Endometrial microvascular endothelial cells (primary cell): ENCODE results near the gene SYT8. TPM values are rescaled to one million over a fixed set of nuclear protein-coding genes. Genes with fewer than 3 reads are reported as not detected.

Experiments used
- in situ Hi-C: cut with HindIII; loops from 2 replicates; pipeline ENCODE4 v1.10.0; 2017; ENCODE audit warnings: low sequenced_read_pairs, low pct_unique_long_range_greater_than_20kb; ENCODE audit errors: inconsistent ontology term
- total RNA-seq: library from RNA; depleted of rRNA; stranded (reverse); fragments of >200 nt; gene quantifications from one replicate; pipeline ENCODE4 v1.2.3, GENCODE V29; 2015; ENCODE audit errors: inconsistent ontology term

SYT8 gene
- total RNA-seq, 1 donor from 2014 or later: not detected

- in situ Hi-C loops: no loop called here
Observed at GRCh38 chr11:1853376-1854131, 18.8 kb downstream of the SYT8 start.

- in situ Hi-C loops: no loop called here
Observed at GRCh38 chr11:1854132-1854948, 19.6 kb downstream of the SYT8 start.

- in situ Hi-C loops: no loop called here
Observed at GRCh38 chr11:1854949-1855885, 20.4 kb downstream of the SYT8 start.

DNA sequence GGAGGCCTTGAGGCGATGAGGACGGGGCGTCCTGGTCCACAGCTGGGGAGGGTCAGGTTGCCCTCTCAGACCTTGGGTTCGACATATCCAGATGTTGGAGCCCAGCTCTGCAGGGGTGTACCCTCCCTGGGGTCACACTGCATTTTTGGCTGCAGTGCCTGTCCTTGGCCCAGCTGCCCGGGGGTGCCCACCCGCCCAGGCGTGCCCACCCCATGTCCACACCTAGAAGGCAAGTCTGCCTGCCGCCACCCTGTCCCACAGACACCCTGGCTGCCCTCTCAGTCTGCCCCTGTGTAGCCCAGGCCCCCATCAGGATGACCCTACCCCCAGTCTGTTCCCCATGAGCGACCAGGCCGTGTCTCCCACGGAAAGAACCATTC is 21.1 kb downstream of the SYT8 start:
- in situ Hi-C loops: no loop called here

DNA sequence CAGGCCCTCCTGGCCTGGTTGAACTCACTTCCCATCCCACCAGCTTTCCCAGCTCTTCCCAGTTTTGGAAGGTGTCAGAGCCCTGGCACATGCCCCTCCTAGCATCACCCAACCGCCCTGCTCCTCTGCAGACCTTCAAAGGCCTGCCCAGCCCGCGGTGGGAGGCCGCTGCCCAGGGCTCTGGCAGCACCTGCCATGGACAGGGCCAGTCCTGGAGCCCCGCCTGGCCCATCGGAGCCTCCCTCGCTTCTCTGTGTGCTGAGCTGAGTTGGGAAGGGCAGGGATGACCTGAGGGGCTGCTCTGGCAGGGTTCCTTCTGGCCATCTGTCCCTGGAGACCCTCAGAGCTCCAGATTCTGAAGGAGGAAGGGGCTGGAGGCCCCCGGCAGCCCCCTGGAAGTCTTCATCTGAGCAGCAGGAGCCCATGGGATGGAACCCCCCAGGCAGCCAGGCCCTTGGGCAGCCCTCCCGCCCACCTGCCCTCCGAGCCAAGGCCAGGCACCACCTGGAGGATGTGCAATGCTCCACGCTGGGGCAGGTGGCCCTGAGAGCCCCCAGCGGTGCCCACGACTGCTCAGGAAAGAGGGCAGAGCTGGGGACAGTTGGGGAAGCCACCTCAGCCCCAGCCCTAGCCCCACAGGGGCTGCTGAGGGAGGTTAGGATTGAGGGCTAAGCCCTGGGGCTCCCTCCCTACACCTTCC is 21.7 kb downstream of the SYT8 start:
- in situ Hi-C loops: no loop called here

- in situ Hi-C loops: no loop called here
Observed at GRCh38 chr11:1857064-1857463, 22.3 kb downstream of the SYT8 start.

- in situ Hi-C loops: no loop called here
Observed at GRCh38 chr11:1858154-1858553, 23.4 kb downstream of the SYT8 start.

- in situ Hi-C loops: no loop called here
Observed at GRCh38 chr11:1858576-1858975, 23.8 kb downstream of the SYT8 start.

DNA sequence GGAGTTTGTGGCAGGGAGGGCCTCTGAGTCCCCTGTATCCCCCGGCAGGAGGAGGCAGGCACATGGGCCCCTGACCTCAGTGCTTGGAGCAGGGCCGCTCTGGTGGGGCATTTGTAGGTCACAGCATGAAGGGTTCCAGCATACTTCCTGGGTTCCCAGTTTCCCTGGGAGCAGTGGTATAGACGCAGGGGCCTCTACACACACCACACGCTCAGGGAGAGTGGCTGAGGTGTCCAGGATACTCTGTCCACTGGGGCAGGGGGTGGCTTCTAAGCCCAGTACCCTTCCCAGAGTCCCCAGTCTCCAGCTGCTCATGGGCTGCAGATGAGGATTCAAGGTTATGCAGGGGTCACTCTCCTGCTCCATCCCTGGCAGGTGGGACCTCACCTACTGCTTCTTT is 24.2 kb downstream of the SYT8 start:
- in situ Hi-C loops: no loop called here

DNA sequence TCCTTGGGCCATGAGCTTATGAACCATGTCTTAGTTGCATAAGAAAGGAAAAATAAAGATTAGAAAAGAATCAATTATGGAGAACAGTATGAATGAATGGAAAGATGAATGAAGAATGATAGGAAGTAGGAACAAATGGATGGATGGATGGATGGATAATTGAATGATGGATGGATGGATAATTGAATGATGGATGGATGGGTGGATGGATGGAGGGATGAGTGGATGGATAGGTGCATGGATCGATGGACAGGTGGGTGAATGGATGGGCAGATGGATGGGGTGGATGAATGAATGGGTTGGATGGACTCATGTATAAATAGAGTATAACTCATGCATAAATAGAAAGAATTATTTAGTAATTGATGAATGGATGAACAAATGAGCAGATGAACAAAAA is 25.3 kb downstream of the SYT8 start:
- in situ Hi-C loops: no loop called here

DNA sequence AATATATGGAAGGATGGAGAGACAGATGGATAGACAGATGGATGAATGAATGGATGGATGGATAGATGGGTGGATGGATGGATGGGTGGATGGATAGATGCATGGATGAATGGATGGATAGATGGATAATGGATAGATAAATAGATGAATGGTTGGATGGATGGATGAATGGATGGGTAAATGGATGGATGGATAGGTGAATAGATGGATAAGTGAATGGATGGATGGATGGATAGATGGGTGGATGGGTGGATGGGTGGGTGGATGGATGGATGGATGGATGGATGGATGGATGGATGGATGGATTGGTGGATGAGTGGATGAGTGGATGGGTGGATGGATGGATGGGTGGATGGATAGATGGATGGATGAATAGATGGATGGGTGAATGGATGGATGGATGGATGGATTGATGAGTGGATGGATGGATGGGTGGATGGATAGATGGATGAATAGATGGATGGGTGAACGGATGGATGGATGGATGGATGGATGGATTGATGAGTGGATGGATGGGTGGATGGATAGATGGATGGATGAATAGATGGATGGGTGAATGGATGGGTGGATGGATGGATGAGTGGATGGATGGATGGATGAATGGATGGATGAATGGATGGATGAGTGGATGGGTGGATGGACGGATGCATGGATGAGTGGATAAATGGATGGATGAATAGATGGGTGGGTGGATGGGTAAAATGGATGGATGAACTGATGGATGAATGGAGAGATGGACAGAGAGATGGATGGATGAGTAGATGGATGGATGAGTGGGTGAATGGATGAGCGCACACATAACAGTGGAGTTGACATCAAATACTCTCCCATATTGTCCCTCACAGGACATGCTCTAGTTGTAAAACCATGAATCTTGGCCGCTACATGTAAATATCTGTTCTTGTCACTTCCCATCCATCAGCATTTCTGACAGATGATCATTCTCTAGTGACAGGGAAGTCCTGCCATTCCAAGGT is 26.9 kb downstream of the SYT8 start:
- in situ Hi-C loops: no loop called here

- in situ Hi-C loops: no loop called here
Observed at GRCh38 chr11:1862588-1863351, 28.0 kb downstream of the SYT8 start.

DNA sequence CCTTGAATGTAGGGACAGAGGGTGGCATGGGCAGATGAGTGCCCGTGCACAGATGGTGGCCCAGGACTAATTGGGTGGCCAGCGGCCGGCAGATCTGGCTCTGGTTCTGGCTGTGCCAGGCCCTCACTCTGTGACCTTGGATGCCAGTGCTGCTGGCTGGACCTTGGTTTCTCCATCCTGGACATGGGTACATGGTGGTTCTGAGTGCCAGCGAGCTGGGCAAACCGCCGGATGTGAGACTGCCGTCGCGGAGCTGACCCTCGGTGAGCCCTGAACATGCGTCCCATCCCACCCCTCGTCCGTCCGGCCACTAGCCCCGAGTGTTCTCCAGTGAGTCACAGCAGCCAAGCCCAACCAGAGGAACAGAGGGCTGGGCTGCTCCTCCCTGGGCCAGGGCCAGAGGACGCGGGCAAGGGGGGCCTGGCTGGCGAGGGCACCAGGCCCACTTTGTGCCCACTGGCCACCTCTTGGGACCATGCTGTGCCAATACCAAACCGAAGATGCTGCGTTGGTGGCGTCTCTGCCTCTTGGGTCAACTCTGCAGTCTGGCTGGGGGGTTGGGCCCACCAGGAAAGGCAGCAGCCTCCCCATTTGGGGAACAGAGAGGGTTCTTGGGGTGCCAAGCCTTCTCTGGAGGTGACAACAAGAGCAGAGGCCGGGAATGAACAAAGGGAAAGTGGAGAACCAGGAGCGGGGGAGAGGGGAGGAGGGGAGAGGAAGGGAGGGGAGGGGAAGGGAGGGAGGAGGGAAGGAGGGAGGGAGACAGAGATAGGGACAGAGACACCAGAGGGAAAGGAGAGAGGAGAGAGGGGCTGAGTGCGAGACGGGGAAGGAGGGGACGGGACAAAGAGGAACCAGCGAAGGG is 28.8 kb downstream of the SYT8 start:
- in situ Hi-C loops: no loop called here

- in situ Hi-C loops: no loop called here
Observed at GRCh38 chr11:1864231-1864630, 29.4 kb downstream of the SYT8 start.

GRCh38 chr11:1864831-1865665 is 30.3 kb downstream of the SYT8 start:
- in situ Hi-C loops: no loop called here
